Upper lobe of left lung (tissue), 6 donors: ENCODE measurements around the gene DNMT3A. TPM values are rescaled to one million over a fixed set of nuclear protein-coding genes. Genes with fewer than 3 reads are reported as not detected.
A peak's percentile ranks its signal among the peaks of the same experiment; 100 is the strongest.

ENCODE experiments used
- ATAC-seq, 2 donors: fragments of 200-7000 bp; cut with Tn5 transposase; one replicate each; pipeline ENCODE4 v1.9.1; 2022; ENCODE audit warnings: mild to moderate bottlenecking in 2 of 2, moderate library complexity in 2 of 2; ENCODE audit not compliant: low FRiP score in 2 of 2
- DNase-seq, 2 donors: peaks; one replicate each; pipeline ENCODE4 v3.0.0-alpha.2; 2019 to 2020
- H3K27ac ChIP-seq, 4 donors: fragments of 200-600 bp; sonication (generic); one replicate each; pipeline ENCODE4 v1.5.1; 2016 to 2019
- H3K27me3 ChIP-seq, 4 donors: fragments of 200-600 bp; sonication (generic); one replicate each; pipeline ENCODE4 v1.5.1; 2017 to 2019
- H3K36me3 ChIP-seq, 4 donors: fragments of 200-600 bp; sonication (generic); one replicate each; pipeline ENCODE4 v1.5.1; 2016 to 2019
- H3K4me1 ChIP-seq, 4 donors: fragments of 200-600 bp; sonication (generic); one replicate each; pipeline ENCODE4 v1.5.1; 2018 to 2019
- H3K4me3 ChIP-seq, 4 donors: fragments of 200-600 bp; sonication (generic); one replicate each; pipeline ENCODE4 v1.5.1; 2017 to 2019; ENCODE audit warnings: mild to moderate bottlenecking in 2 of 4, moderate library complexity in 1 of 4
- H3K9me3 ChIP-seq, 4 donors: fragments of 200-600 bp; sonication (generic); one replicate each; pipeline ENCODE4 v1.5.1; 2018 to 2019
- EP300 ChIP-seq, 4 donors: sonication (generic); formaldehyde crosslinking; IDR thresholded peaks; one replicate each; pipeline ENCODE4 v1.5.1; 2017; ENCODE audit warnings: antibody characterized with exemption in 4 of 4, control low read depth in 2 of 4
- POLR2A ChIP-seq, 4 donors: fragments of 450-650 bp; IDR thresholded peaks; one replicate each; pipeline ENCODE4 v1.5.1; 2016 to 2017; ENCODE audit warnings: antibody characterized with exemption in 4 of 4, mild to moderate bottlenecking in 2 of 4
- POLR2AphosphoS5 ChIP-seq, 2 donors: sonication (generic); formaldehyde crosslinking; IDR thresholded peaks; one replicate each; pipeline ENCODE4 v1.5.1; 2017; ENCODE audit warnings: antibody characterized with exemption in 2 of 2
- WGBS, 2 donors: methylation state at CpG; one replicate each; pipeline ENCODE4 v1.1.5; 2017 to 2018; 5-methylcytosine and 5-hydroxymethylcytosine counted together
- total RNA-seq, 6 donors: library from RNA; depleted of rRNA in 4 of 6; stranded (reverse); fragments of >200 nt in 4 of 6; gene quantifications; one replicate each; pipeline versions ENCODE4 v1.1.0 to v1.2.1, GENCODE V29; 2016 to 2021
- TF ChIP-seq, protein P1 (sequence below), 6 experiments: fragments of 450-650 bp in 4 of 6; fragments of 200-600 bp in 2 of 6; sonication (generic) in 2 of 6; IDR thresholded peaks; one replicate each; pipeline ENCODE4 v1.5.1; 2016 to 2019; ENCODE audit warnings: antibody characterized with exemption in 6 of 6
- donor health status: DM: no; HTN: no; CAD: no; lungs with moderate emphysema.
- donor health status: DM: no; HTN: yes; CAD: no; lungs with severe emphysema.

DNMT3A gene
- total RNA-seq, 6 donors from 2014 or later = 7.8 to 49.2 (median 30.4) TPM

DNA sequence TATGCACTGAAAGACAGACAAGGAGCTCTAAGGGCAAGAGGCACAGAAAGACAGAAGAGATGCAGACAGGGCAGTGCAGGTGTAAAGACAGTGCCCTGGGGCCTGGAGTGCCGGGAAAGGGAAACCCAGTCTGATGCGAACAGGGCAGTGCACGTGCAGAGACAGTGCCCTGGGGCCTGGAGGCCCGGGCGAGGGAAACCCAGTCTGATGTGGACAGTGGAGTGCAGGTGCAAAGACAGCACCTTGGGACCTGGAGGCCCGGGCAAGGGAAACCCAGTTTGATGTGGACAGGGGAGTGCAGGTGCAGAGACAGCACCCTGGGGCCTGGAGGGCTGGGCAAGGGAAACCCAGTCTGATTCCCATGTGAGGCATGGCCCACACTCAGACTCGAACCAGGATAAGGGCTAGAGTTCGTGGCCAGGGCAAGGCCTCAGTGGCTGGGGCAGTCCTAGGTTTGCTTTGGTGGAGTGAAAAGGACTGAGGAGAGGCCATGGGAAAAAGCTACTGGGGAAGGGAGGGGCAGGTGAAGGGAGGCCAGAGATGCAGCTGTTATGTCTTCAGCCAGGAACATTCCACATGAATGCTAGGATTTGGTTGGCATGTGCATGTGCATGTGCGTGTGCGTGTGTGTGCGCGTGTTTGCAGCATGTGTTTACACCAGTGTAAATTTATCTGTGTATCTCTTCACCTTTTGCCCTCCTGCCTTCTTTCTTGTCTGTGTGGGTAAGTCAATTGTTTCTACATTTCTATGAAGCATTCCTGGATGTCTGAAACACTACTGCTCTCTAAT lies 39.1 kb upstream of the DNMT3A start:
- ATAC-seq (no peak), DNase-seq (peak in 1 of 2 donors; percentile 48)
- Histone ChIP-seq H3K9me3 (no peaks in the 10 kb centered on the region), H3K27ac (no peak overlapping the region), H3K4me1 (peaks cover 14 to 19% (median 15%) of the 10 kb centered on the region in 4 donors), H3K36me3 (no peaks in the 10 kb centered on the region), H3K27me3 (no peaks in the 10 kb centered on the region), H3K4me3 (no peak overlapping the region)
- 85 to 89% methylated on average over 12 of the region's 12 CpGs for WGBS, 2 donors
- TF ChIP-seq POLR2A (IDR thresholded peaks at IDR 0.05) (no peak), EP300 (IDR thresholded peaks at IDR 0.05) (no peak), POLR2AphosphoS5 (IDR thresholded peaks at IDR 0.05) (no peak)
- TF ChIP-seq, protein P1, sequence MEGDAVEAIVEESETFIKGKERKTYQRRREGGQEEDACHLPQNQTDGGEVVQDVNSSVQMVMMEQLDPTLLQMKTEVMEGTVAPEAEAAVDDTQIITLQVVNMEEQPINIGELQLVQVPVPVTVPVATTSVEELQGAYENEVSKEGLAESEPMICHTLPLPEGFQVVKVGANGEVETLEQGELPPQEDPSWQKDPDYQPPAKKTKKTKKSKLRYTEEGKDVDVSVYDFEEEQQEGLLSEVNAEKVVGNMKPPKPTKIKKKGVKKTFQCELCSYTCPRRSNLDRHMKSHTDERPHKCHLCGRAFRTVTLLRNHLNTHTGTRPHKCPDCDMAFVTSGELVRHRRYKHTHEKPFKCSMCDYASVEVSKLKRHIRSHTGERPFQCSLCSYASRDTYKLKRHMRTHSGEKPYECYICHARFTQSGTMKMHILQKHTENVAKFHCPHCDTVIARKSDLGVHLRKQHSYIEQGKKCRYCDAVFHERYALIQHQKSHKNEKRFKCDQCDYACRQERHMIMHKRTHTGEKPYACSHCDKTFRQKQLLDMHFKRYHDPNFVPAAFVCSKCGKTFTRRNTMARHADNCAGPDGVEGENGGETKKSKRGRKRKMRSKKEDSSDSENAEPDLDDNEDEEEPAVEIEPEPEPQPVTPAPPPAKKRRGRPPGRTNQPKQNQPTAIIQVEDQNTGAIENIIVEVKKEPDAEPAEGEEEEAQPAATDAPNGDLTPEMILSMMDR (IDR thresholded peaks at IDR 0.05) = no peak

DNA sequence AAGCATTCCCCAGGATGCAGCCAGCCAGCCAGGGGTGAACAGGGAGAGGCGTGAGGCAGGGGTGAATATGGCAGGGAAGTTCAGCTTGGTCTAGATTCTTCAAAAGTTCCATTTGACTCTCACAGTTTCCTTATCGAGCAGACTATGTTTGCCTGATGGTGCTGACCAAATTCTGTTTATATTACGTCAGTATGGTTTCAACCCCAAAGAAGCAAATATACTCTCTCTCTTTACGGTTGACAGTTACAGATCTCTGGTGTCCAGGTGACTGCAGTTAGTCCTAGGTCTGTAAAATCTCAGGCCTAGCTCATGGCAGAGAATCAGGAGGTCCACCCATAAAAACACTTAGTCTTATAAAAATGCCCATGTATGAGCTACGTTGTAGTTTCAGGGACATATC lies 38.3 kb upstream of the DNMT3A start:
- H3K9me3 ChIP-seq = no peaks in the 10 kb centered on the region
- TF ChIP-seq EP300 (IDR thresholded peaks at IDR 0.05) = no peak
- TF ChIP-seq, protein P1 (IDR thresholded peaks at IDR 0.05) = no peak
- no peak for TF ChIP-seq POLR2A (IDR thresholded peaks at IDR 0.05)
- no peak for TF ChIP-seq POLR2AphosphoS5 (IDR thresholded peaks at IDR 0.05)
- no peak overlapping the region for H3K4me3 ChIP-seq
- 94% methylated on average over 5 of the region's 5 CpGs for WGBS, 2 donors
- ATAC-seq = no peak
- no peak for DNase-seq
- no peaks in the 10 kb centered on the region for H3K36me3 ChIP-seq
- H3K27ac ChIP-seq = no peak overlapping the region
- peaks cover 14 to 19% (median 15%) of the 10 kb centered on the region in 4 donors for H3K4me1 ChIP-seq
- H3K27me3 ChIP-seq = no peaks in the 10 kb centered on the region

DNA sequence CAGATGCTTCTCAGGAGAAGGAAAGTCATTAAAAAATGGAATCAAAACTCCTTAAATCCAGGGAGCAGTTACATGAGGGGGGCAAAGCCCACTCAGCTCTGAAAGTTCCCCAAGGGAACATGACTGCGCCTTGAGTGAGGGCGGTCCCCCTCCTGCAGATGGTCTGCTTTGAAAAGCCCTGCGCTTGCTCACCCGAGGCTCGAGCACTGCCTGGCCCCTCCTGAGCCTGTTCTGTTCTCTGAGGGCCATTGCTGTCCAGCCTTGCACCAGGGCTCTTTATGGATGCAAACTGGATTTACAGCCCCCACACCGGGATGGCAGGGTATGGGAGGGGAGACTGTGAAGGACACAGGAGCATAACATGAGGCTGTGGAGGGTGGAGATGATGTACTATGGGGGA lies 37.8 kb upstream of the DNMT3A start:
- no peaks in the 10 kb centered on the region for H3K36me3 ChIP-seq
- peaks cover 14 to 19% (median 15%) of the 10 kb centered on the region in 4 donors for H3K4me1 ChIP-seq
- no peak overlapping the region for H3K27ac ChIP-seq
- TF ChIP-seq POLR2AphosphoS5 (IDR thresholded peaks at IDR 0.05) = no peak
- no peak for TF ChIP-seq EP300 (IDR thresholded peaks at IDR 0.05)
- TF ChIP-seq, protein P1 (IDR thresholded peaks at IDR 0.05) = no peak
- TF ChIP-seq POLR2A (IDR thresholded peaks at IDR 0.05) = no peak
- H3K9me3 ChIP-seq = no peaks in the 10 kb centered on the region
- no peak overlapping the region for H3K4me3 ChIP-seq
- 85 to 97% methylated on average over 4 to 6 of the region's 6 CpGs for WGBS, 2 donors
- H3K27me3 ChIP-seq = no peaks in the 10 kb centered on the region
- DNase-seq (no peak), ATAC-seq (no peak)

DNA sequence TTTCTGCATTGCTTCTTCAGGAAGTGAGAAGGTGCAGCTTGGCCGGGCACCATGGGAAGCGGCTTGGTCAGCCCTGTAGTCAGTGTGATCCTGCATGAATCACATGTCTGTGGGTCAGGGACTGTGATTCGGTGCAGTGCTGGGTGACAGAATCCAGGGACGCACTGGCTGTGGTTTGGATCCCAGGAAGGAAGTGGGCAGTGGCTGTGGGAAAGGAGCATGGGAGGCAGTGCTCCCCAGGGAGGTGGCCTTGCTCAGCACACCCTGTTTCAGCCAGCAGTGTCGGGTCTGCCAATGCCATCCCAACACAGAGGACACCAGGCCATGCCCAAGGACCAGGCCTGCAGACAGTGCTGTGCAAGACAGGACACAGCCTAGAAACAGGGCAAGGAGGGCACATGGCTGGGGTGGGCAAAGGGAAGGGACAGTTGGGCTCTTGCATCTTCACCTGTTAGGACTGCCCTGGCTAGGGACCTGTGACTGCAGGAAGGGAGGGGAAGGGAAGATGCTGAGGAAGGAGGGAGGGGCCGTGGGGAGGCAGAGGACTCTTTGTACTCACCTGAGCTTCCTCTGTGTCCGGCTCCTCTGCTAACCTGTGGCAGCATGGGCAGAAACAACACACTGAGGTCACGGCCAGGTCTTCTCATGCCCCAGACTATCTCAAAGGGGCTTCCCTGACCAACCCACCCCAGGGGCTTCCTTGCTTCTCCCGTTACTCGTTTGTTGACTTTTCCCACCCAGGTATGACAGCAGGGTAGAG lies 37.2 kb upstream of the DNMT3A start:
- TF ChIP-seq, protein P1 (IDR thresholded peaks at IDR 0.05) = no peak
- TF ChIP-seq EP300 (IDR thresholded peaks at IDR 0.05) (no peak), POLR2A (IDR thresholded peaks at IDR 0.05) (no peak), POLR2AphosphoS5 (IDR thresholded peaks at IDR 0.05) (no peak)
- ATAC-seq (no peak), DNase-seq (no peak)
- peaks cover 14 to 19% (median 15%) of the 10 kb centered on the region in 4 donors for H3K4me1 ChIP-seq
- H3K27me3 ChIP-seq = no peaks in the 10 kb centered on the region
- no peaks in the 10 kb centered on the region for H3K36me3 ChIP-seq
- no peak overlapping the region for H3K27ac ChIP-seq
- H3K9me3 ChIP-seq = no peaks in the 10 kb centered on the region
- H3K4me3 ChIP-seq = no peak overlapping the region
- WGBS, 2 donors = 81 to 84% methylated on average over 10 of the region's 10 CpGs
